Lower leg skin (tissue), 4 donors: ENCODE measurements around the gene RSKR. TPM values are rescaled to one million over a fixed set of nuclear protein-coding genes. Genes with fewer than 3 reads are reported as not detected.

Experiments used
- DNase-seq, 2 donors: peaks; one replicate each; pipeline ENCODE4 v3.0.0-alpha.2; 2019; ENCODE audit warnings: low spot score in 2 of 2
- H3K4me3 ChIP-seq: fragments of 200-600 bp; sonication (generic); 2 replicates; pipeline ENCODE4 v1.5.1; 2017; ENCODE audit warnings: mild to moderate bottlenecking, low read depth; ENCODE audit not compliant: poor library complexity, severe bottlenecking
- POLR2A ChIP-seq, 2 donors: fragments of 450-650 bp; IDR thresholded peaks; one replicate each; pipeline ENCODE4 v1.6.1; 2016 to 2017; ENCODE audit warnings: antibody characterized with exemption in 2 of 2, mild to moderate bottlenecking in 1 of 2, moderate library complexity in 1 of 2
- WGBS, 2 donors: methylation state at CpG; one replicate each; pipeline ENCODE4 v1.1.5; 2018; 5-methylcytosine and 5-hydroxymethylcytosine counted together
- intact Hi-C: fragments of 100-400 bp; cut with DNase I; formaldehyde crosslinking; loops from one replicate; pipeline ENCODE4 v1.15.0; 2023; ENCODE audit warnings: low total_unique reads
- total RNA-seq, 4 donors: library from RNA; depleted of rRNA; stranded (reverse); fragments of >200 nt; gene quantifications; one replicate each; pipeline ENCODE4 v1.1.0, GENCODE V29; 2016
- TF ChIP-seq, protein P1 (sequence below), 3 donors: fragments of 450-650 bp; IDR thresholded peaks; one replicate each; pipeline ENCODE4 v1.5.1; 2016; ENCODE audit warnings: antibody characterized with exemption in 3 of 3, mild to moderate bottlenecking in 3 of 3, moderate library complexity in 2 of 3

The RSKR gene
- total RNA-seq, 4 donors from 2014 or later, result 6.7 to 8.7 (median 6.9) TPM

DNA sequence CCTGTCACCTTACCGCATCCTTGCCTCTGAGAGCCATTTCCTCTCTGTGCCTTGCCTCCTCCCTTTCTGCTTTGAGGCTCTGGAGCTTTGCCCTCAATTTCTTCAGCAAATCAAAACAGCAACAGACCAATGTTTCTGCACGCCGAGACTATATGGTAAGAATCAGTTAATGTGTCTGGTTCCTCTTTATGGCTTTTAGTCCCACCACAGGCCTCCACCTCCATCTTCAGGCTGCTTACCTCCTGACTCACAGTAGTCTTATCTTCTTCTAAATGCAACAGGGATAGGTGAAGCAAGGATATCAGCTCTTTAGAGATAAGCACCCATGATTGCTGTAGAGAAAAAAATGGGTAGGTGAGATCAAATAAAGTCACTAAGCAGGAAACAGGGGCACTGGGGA lies 28.1 kb downstream of the RSKR start:
- intact Hi-C loops, result no loop called here
- no peak for DNase-seq
- H3K4me3 ChIP-seq, result no peak overlapping the region
- TF ChIP-seq, protein P1, sequence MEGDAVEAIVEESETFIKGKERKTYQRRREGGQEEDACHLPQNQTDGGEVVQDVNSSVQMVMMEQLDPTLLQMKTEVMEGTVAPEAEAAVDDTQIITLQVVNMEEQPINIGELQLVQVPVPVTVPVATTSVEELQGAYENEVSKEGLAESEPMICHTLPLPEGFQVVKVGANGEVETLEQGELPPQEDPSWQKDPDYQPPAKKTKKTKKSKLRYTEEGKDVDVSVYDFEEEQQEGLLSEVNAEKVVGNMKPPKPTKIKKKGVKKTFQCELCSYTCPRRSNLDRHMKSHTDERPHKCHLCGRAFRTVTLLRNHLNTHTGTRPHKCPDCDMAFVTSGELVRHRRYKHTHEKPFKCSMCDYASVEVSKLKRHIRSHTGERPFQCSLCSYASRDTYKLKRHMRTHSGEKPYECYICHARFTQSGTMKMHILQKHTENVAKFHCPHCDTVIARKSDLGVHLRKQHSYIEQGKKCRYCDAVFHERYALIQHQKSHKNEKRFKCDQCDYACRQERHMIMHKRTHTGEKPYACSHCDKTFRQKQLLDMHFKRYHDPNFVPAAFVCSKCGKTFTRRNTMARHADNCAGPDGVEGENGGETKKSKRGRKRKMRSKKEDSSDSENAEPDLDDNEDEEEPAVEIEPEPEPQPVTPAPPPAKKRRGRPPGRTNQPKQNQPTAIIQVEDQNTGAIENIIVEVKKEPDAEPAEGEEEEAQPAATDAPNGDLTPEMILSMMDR (IDR thresholded peaks at IDR 0.05), result no peak
- no peak for TF ChIP-seq POLR2A (IDR thresholded peaks at IDR 0.05)
- WGBS, 2 donors, result 91 to 97% methylated on average over 3 of the region's 3 CpGs

DNA sequence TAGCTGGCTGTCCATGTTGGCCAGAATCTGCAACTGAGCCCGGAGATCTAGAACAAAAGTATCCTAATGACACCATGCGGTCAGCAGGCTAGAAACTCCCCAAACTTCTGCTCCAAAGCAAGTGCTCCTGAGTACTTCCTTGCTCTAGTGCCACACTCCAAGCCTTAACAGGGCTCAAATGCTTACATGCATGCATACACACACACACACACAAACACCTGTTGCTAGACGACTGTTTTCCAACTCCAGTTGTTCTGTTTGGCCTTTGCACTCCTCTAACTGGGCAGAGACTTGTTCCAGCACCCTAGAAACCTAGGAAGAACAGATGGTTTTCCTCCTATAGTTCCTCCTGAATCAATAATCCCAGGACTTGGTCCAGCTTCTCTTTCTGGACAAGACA lies 29.6 kb downstream of the RSKR start:
- WGBS, 2 donors, result 93 to 96% methylated on average over 3 of the region's 3 CpGs
- no peak overlapping the region for H3K4me3 ChIP-seq
- DNase-seq, result no peak
- intact Hi-C loops, result no loop called here
- TF ChIP-seq POLR2A (IDR thresholded peaks at IDR 0.05), result no peak
- TF ChIP-seq, protein P1 (IDR thresholded peaks at IDR 0.05), result no peak

DNA sequence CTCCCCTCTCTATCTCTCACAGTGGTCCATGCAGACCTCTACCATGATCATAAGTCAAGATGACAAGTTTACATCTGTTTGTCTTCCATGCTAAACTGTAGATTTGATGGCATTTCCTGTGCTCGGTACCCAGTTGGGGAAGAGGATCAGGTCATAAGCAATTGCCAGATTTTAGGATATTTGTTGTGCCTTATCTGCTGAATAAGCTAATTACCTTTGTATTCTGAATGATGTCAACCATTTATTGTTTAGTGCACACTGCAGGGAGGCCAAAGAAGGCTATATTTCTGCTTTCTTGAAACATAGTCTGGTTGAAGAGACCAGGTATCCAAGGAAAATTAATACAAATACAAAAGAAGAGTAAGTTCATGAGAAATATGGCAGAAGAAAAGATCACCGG lies 31.5 kb downstream of the RSKR start:
- intact Hi-C loops, result no loop called here
- WGBS, 2 donors, result 94 to 98% methylated on average over 2 of the region's 2 CpGs
- TF ChIP-seq, protein P1 (IDR thresholded peaks at IDR 0.05), result no peak
- no peak for TF ChIP-seq POLR2A (IDR thresholded peaks at IDR 0.05)
- H3K4me3 ChIP-seq, result no peak overlapping the region
- no peak for DNase-seq

DNA sequence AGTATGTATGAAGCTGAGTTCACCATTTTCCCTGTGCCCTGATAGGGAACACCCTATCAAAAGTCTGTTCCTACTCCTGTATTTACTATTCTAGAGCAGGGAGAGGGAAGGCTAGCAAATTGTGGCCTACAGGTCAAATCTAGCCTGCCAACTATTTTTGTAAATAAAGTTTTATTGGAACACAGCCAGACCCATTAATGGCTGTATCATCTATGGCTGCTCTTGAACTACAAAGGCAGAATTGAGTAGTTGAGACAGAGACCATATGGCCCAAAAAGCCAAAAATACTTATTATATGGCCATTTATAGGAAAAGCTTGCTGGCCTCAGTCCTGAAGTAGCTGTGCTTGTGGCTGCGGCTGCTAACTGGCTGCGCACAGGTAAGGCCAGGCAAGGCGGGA lies 33.0 kb downstream of the RSKR start:
- WGBS, 2 donors, result 97 to 98% methylated on average over 3 of the region's 3 CpGs
- intact Hi-C loops, result no loop called here
- no peak for DNase-seq
- TF ChIP-seq, protein P1 (IDR thresholded peaks at IDR 0.05), result no peak
- no peak for TF ChIP-seq POLR2A (IDR thresholded peaks at IDR 0.05)
- H3K4me3 ChIP-seq, result no peak overlapping the region

DNA sequence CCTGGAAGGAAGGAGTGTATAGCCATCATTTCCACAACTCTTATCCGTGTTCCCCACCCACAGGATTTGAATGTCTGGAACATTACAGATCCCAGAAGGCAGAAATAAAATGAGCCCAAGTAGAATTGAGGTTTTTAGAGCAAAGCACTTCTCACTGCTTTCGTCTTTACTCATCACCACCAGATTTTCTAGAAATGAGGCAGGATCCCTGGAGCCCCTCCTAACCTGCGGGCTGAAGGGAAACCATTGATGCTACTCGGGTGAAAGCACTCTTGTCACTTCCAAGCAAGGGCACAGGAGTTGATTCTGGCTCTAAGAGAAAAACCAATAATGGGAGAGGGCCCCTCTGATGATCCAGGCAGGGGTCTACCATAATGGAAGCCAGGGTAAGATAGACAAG lies 34.5 kb downstream of the RSKR start:
- no peak for DNase-seq
- intact Hi-C loops, result no loop called here
- WGBS, 2 donors, result 88 to 94% methylated on average over 4 of the region's 4 CpGs
- TF ChIP-seq POLR2A (IDR thresholded peaks at IDR 0.05), result no peak
- TF ChIP-seq, protein P1 (IDR thresholded peaks at IDR 0.05), result no peak
- no peak overlapping the region for H3K4me3 ChIP-seq
